CD14-positive monocyte (primary cell): ENCODE measurements around the gene TCF4. TPM values are rescaled to one million over a fixed set of nuclear protein-coding genes. Genes with fewer than 3 reads are reported as not detected.

Experiments used
- DNase-seq, 3 donors: peaks; one replicate each; pipeline ENCODE4 v3.0.0-alpha.2; 2011 to 2022
- H2AFZ ChIP-seq: 2 replicates; pipeline ENCODE4 v1.6.0; 2012; ENCODE audit warnings: mild to moderate bottlenecking, low read depth, low read length, inconsistent platforms; ENCODE audit not compliant: insufficient read depth, poor library complexity, severe bottlenecking
- H3K27ac ChIP-seq, 2 donors: 1 replicate in 1 of 2; 2 replicates in 1 of 2; pipeline ENCODE4 v1.5.1; 2012 to 2013; ENCODE audit warnings: low read length in 2 of 2, control low read depth in 1 of 2, inconsistent platforms in 1 of 2, low read depth in 1 of 2, mild to moderate bottlenecking in 1 of 2
- H3K27me3 ChIP-seq, 2 donors: one replicate each; pipeline versions ENCODE4 v1.6.0 to v1.6.1; 2011 to 2013; ENCODE audit warnings: low read length in 2 of 2; ENCODE audit not compliant: control insufficient read depth in 2 of 2, insufficient read depth in 2 of 2
- H3K36me3 ChIP-seq, 2 donors: replicated peaks in 1 of 2; 1 replicate in 1 of 2; 2 replicates in 1 of 2; pipeline versions ENCODE4 v1.5.1 to v1.6.1; 2012 to 2013; ENCODE audit warnings: low read length in 2 of 2, control low read depth in 1 of 2, inconsistent platforms in 1 of 2, mild to moderate bottlenecking in 1 of 2; ENCODE audit not compliant: insufficient read depth in 2 of 2, control insufficient read depth in 1 of 2
- H3K4me1 ChIP-seq, 2 donors: 1 replicate in 1 of 2; 2 replicates in 1 of 2; pipeline versions ENCODE4 v1.5.1 to v1.6.1; 2012 to 2013; ENCODE audit warnings: low read length in 2 of 2, control low read depth in 1 of 2, inconsistent platforms in 1 of 2, mild to moderate bottlenecking in 1 of 2, moderate library complexity in 1 of 2; ENCODE audit not compliant: insufficient read depth in 2 of 2, control insufficient read depth in 1 of 2
- H3K4me2 ChIP-seq: replicated peaks from 2 replicates; pipeline ENCODE3; 2012; ENCODE audit warnings: low read length, moderate library complexity, mild to moderate bottlenecking; ENCODE audit not compliant: poor library complexity, severe bottlenecking; ENCODE audit errors: extremely low read depth
- H3K4me3 ChIP-seq, 3 experiments: fragments of 200-600 bp in 1 of 3; sonication (generic) in 1 of 3; replicated peaks in 1 of 3; 1 replicate in 2 of 3; 2 replicates in 1 of 3; pipeline ENCODE4 v1.5.1; 2011 to 2013; ENCODE audit warnings: low read length in 3 of 3, mild to moderate bottlenecking in 3 of 3, control low read depth in 2 of 3, low read depth in 2 of 3, inconsistent platforms in 1 of 3, moderate library complexity in 1 of 3
- H3K79me2 ChIP-seq: 2 replicates; pipeline ENCODE4 v1.6.0; 2012; ENCODE audit warnings: mild to moderate bottlenecking, control low read depth, inconsistent platforms, low read length, moderate library complexity; ENCODE audit not compliant: insufficient read depth
- H3K9ac ChIP-seq: 2 replicates; pipeline ENCODE4 v1.6.0; 2017; ENCODE audit warnings: low read length, mild to moderate bottlenecking; ENCODE audit not compliant: insufficient read depth, poor library complexity, severe bottlenecking
- H3K9me3 ChIP-seq, 2 donors: replicated peaks in 1 of 2; 1 replicate in 1 of 2; 2 replicates in 1 of 2; pipeline versions ENCODE4 v1.5.1 to v1.6.1; 2012 to 2013; ENCODE audit warnings: low read length in 2 of 2, control low read depth in 1 of 2; ENCODE audit not compliant: control insufficient read depth in 1 of 2, insufficient read depth in 1 of 2
- H4K20me1 ChIP-seq: 2 replicates; pipeline ENCODE4 v1.6.0; 2012; ENCODE audit warnings: mild to moderate bottlenecking, low read length, control low read depth, moderate library complexity; ENCODE audit not compliant: insufficient read depth
- H3K27ac Mint-ChIP-seq, 7 donors: one replicate each; pipeline ENCODE4 v1.8.0; 2020; ENCODE audit warnings: mild to moderate bottlenecking in 7 of 7, mixed read lengths in 7 of 7, moderate library complexity in 6 of 7, inconsistent platforms in 2 of 7
- H3K27me3 Mint-ChIP-seq, 3 donors: one replicate each; pipeline ENCODE4 v1.8.0; 2021 to 2022; ENCODE audit warnings: low read depth in 3 of 3, mild to moderate bottlenecking in 3 of 3, mixed read lengths in 3 of 3, moderate library complexity in 3 of 3, inconsistent platforms in 1 of 3
- H3K36me3 Mint-ChIP-seq, 2 donors: one replicate each; pipeline ENCODE4 v1.8.0; 2020; ENCODE audit warnings: mixed read lengths in 2 of 2, inconsistent platforms in 1 of 2, mild to moderate bottlenecking in 1 of 2
- H3K4me1 Mint-ChIP-seq: one replicate; pipeline ENCODE4 v1.8.0; 2020; ENCODE audit warnings: mild to moderate bottlenecking, mixed read lengths
- H3K4me3 Mint-ChIP-seq, 2 donors: one replicate each; pipeline ENCODE4 v1.8.0; 2020; ENCODE audit warnings: mild to moderate bottlenecking in 2 of 2, mixed read lengths in 2 of 2, moderate library complexity in 1 of 2
- H3K9me3 Mint-ChIP-seq, 7 donors: one replicate each; pipeline ENCODE4 v1.8.0; 2020 to 2022; ENCODE audit warnings: mixed read lengths in 7 of 7, mild to moderate bottlenecking in 6 of 7, moderate library complexity in 6 of 7, inconsistent platforms in 2 of 7
- CTCF ChIP-seq: fragments of 200-600 bp; IDR thresholded peaks from one replicate; pipeline ENCODE4 v1.8.0; 2022; ENCODE audit warnings: antibody characterized with exemption, mild to moderate bottlenecking
- WGBS: methylation state at CpG from one replicate; pipeline ENCODE4 v1.1.5; 2013; ENCODE audit warnings: missing lambda C conversion rate; ENCODE audit not compliant: insufficient coverage; 5-methylcytosine and 5-hydroxymethylcytosine counted together
- intact Hi-C, 2 donors: fragments of 100-400 bp; cut with micrococcal nuclease; formaldehyde crosslinking; loops; one replicate each; pipeline versions ENCODE4 v1.15.0 to v1.15.1; 2023
- polyA plus RNA-seq, 3 donors: library from polyadenylated mRNA; depleted of rRNA in 1 of 3; unstranded in 2 of 3; stranded (reverse) in 1 of 3; fragments of 300-500 nt in 2 of 3; fragments of >200 nt in 1 of 3; fragmentation: Illumina TruSeq in 2 of 3; gene quantifications; 1 replicate in 2 of 3; 2 replicates in 1 of 3; pipeline ENCODE4 v1.2.3, GENCODE V29; 2012 to 2021

The TCF4 gene
- polyA plus RNA-seq, 3 donors: 5.9 to 12.9 (median 10.7) TPM

GRCh38 chr18:55351241-55351691 lies 236.7 kb downstream of the TCF4 start:
- no peak overlapping the region for H3K4me3 ChIP-seq
- intact Hi-C loops: no loop called here
- TF ChIP-seq CTCF: no peak
- Mint-ChIP-seq H3K4me1 (peaks cover 19% of the 10 kb centered on the region), H3K4me3 (no peak overlapping the region), H3K27ac (no peak overlapping the region), H3K9me3 (no peaks in the 10 kb centered on the region), H3K27me3 (no peaks in the 10 kb centered on the region), H3K36me3 (peaks cover 0 to 4% of the 10 kb centered on the region in 2 donors)
- no peak for DNase-seq
- H4K20me1 ChIP-seq: no peaks in the 10 kb centered on the region
- H2AFZ ChIP-seq: no peak overlapping the region
- no peak overlapping the region for H3K27ac ChIP-seq
- no peak overlapping the region for H3K9ac ChIP-seq
- no peaks in the 10 kb centered on the region for H3K36me3 ChIP-seq
- H3K4me2 ChIP-seq: no peak overlapping the region
- H3K9me3 ChIP-seq: no peaks in the 10 kb centered on the region
- no peaks in the 10 kb centered on the region for H3K79me2 ChIP-seq
- H3K27me3 ChIP-seq: no peaks in the 10 kb centered on the region
- WGBS: 3% methylated on average over 4 of the region's 6 CpGs
- H3K4me1 ChIP-seq: peaks cover 0 to 4% of the 10 kb centered on the region in 2 donors

GRCh38 chr18:55349685-55350084 lies 238.3 kb downstream of the TCF4 start:
- WGBS: 71% methylated on average over 1 of the region's 1 CpG
- H4K20me1 ChIP-seq: no peaks in the 10 kb centered on the region
- H3K9ac ChIP-seq: no peak overlapping the region
- H3K27ac ChIP-seq: no peak overlapping the region
- no peaks in the 10 kb centered on the region for H3K9me3 ChIP-seq
- Mint-ChIP-seq H3K27ac (no peak overlapping the region), H3K36me3 (peaks cover 0 to 4% of the 10 kb centered on the region in 2 donors), H3K4me3 (no peak overlapping the region), H3K27me3 (no peaks in the 10 kb centered on the region), H3K9me3 (no peaks in the 10 kb centered on the region), H3K4me1 (peaks cover 14% of the 10 kb centered on the region)
- H3K4me2 ChIP-seq: no peak overlapping the region
- intact Hi-C loops: no loop called here
- TF ChIP-seq CTCF: no peak
- no peaks in the 10 kb centered on the region for H3K36me3 ChIP-seq
- H3K4me1 ChIP-seq: peaks cover 0 to 4% of the 10 kb centered on the region in 2 donors
- no peak overlapping the region for H2AFZ ChIP-seq
- no peak overlapping the region for H3K4me3 ChIP-seq
- no peaks in the 10 kb centered on the region for H3K27me3 ChIP-seq
- no peak for DNase-seq
- H3K79me2 ChIP-seq: no peaks in the 10 kb centered on the region
